Esophagus muscularis mucosa (tissue), 4 donors: ENCODE measurements around the gene CNOT8.

Experiments used
- CTCF ChIP-seq, 3 experiments: fragments of 200-600 bp in 2 of 3; fragments of 450-650 bp in 1 of 3; sonication (generic) in 2 of 3; IDR thresholded peaks; one replicate each; pipeline ENCODE4 v1.5.1; 2017 to 2019; ENCODE audit warnings: antibody characterized with exemption in 3 of 3, mild to moderate bottlenecking in 2 of 3, moderate library complexity in 1 of 3
- EP300 ChIP-seq: sonication (generic); formaldehyde crosslinking; IDR thresholded peaks from one replicate; pipeline ENCODE4 v1.6.1; 2017; ENCODE audit warnings: antibody characterized with exemption
- POLR2A ChIP-seq: fragments of 450-650 bp; IDR thresholded peaks from one replicate; pipeline ENCODE4 v1.6.1; 2017; ENCODE audit warnings: antibody characterized with exemption, moderate library complexity, mild to moderate bottlenecking, low read depth
- POLR2AphosphoS5 ChIP-seq, 2 donors: sonication (generic); formaldehyde crosslinking; IDR thresholded peaks; one replicate each; pipeline ENCODE4 v1.6.1; 2017; ENCODE audit warnings: antibody characterized with exemption in 2 of 2

GRCh38 chr5:154923441-154924430 is 65.3 kb downstream of the CNOT8 start:
- TF ChIP-seq POLR2AphosphoS5 (IDR thresholded peaks at IDR 0.05) (no peak), CTCF (IDR thresholded peaks at IDR 0.05) (no peak), EP300 (no peak), POLR2A (no peak)
